ENCODE data around the gene TMEM214. TPM values are rescaled to one million over a fixed set of nuclear protein-coding genes. Genes with fewer than 3 reads are reported as not detected.

TMEM214 gene
- total RNA-seq, 2 experiments from 2014 or later = 22.0 to 24.6 TPM

DNA sequence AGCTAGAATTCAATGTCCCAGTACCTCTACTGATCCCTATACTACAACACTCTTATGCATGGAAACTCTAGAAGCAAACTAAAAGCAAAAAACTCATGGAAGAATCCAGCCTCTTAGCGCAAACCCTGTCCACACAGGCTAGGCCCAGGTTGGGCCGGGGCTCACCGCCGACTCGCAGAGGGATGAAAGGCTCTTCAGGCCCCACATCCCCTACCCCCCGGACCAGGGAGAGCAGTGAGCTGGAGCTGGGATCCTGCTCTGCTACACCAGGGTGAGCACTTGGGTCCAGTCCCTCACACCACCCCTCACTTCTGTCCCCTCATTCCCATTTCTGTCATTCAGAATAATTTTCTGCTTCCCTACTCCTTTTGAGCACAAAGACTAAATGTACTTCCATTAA lies 36.7 kb downstream of the TMEM214 start:
- ChIA-PET POLR2A (interaction anchor here (10.6 to 13.4 kb wide), 2 partner anchors 14 kb away, joined by 161 to 301 read pairs; partner anchors contain the start of genes AGBL5 and KHK), CTCF (no interaction called here)
- intact Hi-C loops (cut with DNase I, micrococcal nuclease) = no loop called here
- Mint-ChIP-seq H3K27me3 (no peaks in the 10 kb centered on the region), H3K9me3 (no peaks in the 10 kb centered on the region), H3K4me1 (ENCODE audit: low read depth) (peaks cover 71% of the 10 kb centered on the region), H3K4me3 (peak overlapping the region; percentile 99), H3K36me3 (ENCODE audit: low read depth) (peaks cover 55% of the 10 kb centered on the region), H3K27ac (peak overlapping the region; percentile 73)
- Histone ChIP-seq H3K9me3 (ENCODE audit: control insufficient read depth in 1 of 2, insufficient read depth in 1 of 2, low read length in 2 of 2) (no peaks in the 10 kb centered on the region), H3K36me3 (ENCODE audit: insufficient read depth, low read length) (peaks cover 38% of the 10 kb centered on the region), H3K4me3 (ENCODE audit: low read length) (no peak overlapping the region), H3K27ac (ENCODE audit: low read depth in 1 of 2, low read length in 2 of 2) (no peak overlapping the region), H3K4me1 (ENCODE audit: insufficient read depth, low read length) (peaks cover 56% of the 10 kb centered on the region), H3K27me3 (ENCODE audit: control insufficient read depth in 1 of 2, insufficient read depth in 2 of 2, low read length in 2 of 2) (no peaks in the 10 kb centered on the region)
- no peak for TF ChIP-seq CTCF (IDR thresholded peaks at IDR 0.05)
- no peak for DNase-seq
- no peak for ATAC-seq (ENCODE audit: poor library complexity)

GRCh38 chr2:27069961-27070618 lies 37.3 kb downstream of the TMEM214 start:
- ChIA-PET POLR2A (interaction anchor here (10.6 to 13.4 kb wide), 2 partner anchors 14 to 15 kb away, joined by 161 to 301 read pairs; partner anchors contain the start of genes AGBL5 and KHK), CTCF (no interaction called here)
- Histone ChIP-seq H3K9me3 (ENCODE audit: control insufficient read depth in 1 of 2, insufficient read depth in 1 of 2, low read length in 2 of 2) (no peaks in the 10 kb centered on the region), H3K4me3 (ENCODE audit: low read length) (peak overlapping the region; percentile 99), H3K36me3 (ENCODE audit: insufficient read depth, low read length) (peaks cover 34% of the 10 kb centered on the region), H3K27ac (ENCODE audit: low read depth in 1 of 2, low read length in 2 of 2) (peak overlapping the region; percentile 90 to 91), H3K4me1 (ENCODE audit: insufficient read depth, low read length) (peaks cover 62% of the 10 kb centered on the region), H3K27me3 (ENCODE audit: control insufficient read depth in 1 of 2, insufficient read depth in 2 of 2, low read length in 2 of 2) (no peaks in the 10 kb centered on the region)
- ATAC-seq (ENCODE audit: poor library complexity) (no peak), DNase-seq (no peak)
- peak overlapping the region; percentile 73 for H3K27ac Mint-ChIP-seq
- no peak for TF ChIP-seq CTCF (IDR thresholded peaks at IDR 0.05)
- no peaks in the 10 kb centered on the region for H3K27me3 Mint-ChIP-seq
- peaks cover 78% of the 10 kb centered on the region for H3K4me1 Mint-ChIP-seq (ENCODE audit: low read depth)
- intact Hi-C loops (cut with DNase I, micrococcal nuclease) = loop anchor here in 1 of 2 experiments (2.0 to 5.0 kb wide), 4 partner anchors 37 to 559 kb away; partner anchors contain the start of genes ATRAID, CCDC121, GPN1 and PREB
- peaks cover 52% of the 10 kb centered on the region for H3K36me3 Mint-ChIP-seq (ENCODE audit: low read depth)
- no peaks in the 10 kb centered on the region for H3K9me3 Mint-ChIP-seq
- H3K4me3 Mint-ChIP-seq = peak overlapping the region; percentile 99

GRCh38 chr2:27070653-27071276 lies 38.0 kb downstream of the TMEM214 start:
- no peak for ATAC-seq (ENCODE audit: poor library complexity)
- peak overlapping the region; percentile 98 for H3K27ac Mint-ChIP-seq

More at GRCh38 chr2:27070653-27071276, 38.0 kb downstream of the TMEM214 start:
- POLR2A ChIA-PET = interaction anchor here (0.6 to 13.4 kb wide), 17 partner anchors 8 to 1704 kb away, joined by 3 to 301 read pairs (median 3); partner anchors contain the start of genes ABHD1, AGBL5, ATRAID and CENPA
- DNase-seq = no peak
- CTCF ChIA-PET = interaction anchor here (1.0 to 1.4 kb wide), 9 partner anchors 10 to 109 kb away, joined by 3 to 9 read pairs (median 4); partner anchors contain the start of genes AGBL5 and KHK
- H3K27me3 ChIP-seq (ENCODE audit: control insufficient read depth in 1 of 2, insufficient read depth in 2 of 2, low read length in 2 of 2) = no peaks in the 10 kb centered on the region
- peaks cover 32% of the 10 kb centered on the region for H3K36me3 ChIP-seq (ENCODE audit: insufficient read depth, low read length)
- peaks cover 69% of the 10 kb centered on the region for H3K4me1 ChIP-seq (ENCODE audit: insufficient read depth, low read length)
- peak overlapping the region; percentile 90 to 91 for H3K27ac ChIP-seq (ENCODE audit: low read depth in 1 of 2, low read length in 2 of 2)
- Mint-ChIP-seq H3K4me1 (ENCODE audit: low read depth) (peaks cover 83% of the 10 kb centered on the region), H3K36me3 (ENCODE audit: low read depth) (peaks cover 45% of the 10 kb centered on the region), H3K27me3 (no peaks in the 10 kb centered on the region), H3K4me3 (peak overlapping the region; percentile 99), H3K9me3 (no peaks in the 10 kb centered on the region)
- no peaks in the 10 kb centered on the region for H3K9me3 ChIP-seq (ENCODE audit: control insufficient read depth in 1 of 2, insufficient read depth in 1 of 2, low read length in 2 of 2)
- H3K4me3 ChIP-seq (ENCODE audit: low read length) = peak overlapping the region; percentile 99
- TF ChIP-seq CTCF (IDR thresholded peaks at IDR 0.05) = no peak
- intact Hi-C loops (cut with DNase I, micrococcal nuclease) = loop anchor here (1.0 to 5.0 kb wide), 6 partner anchors 16 to 558 kb away; partner anchors contain the start of genes AGBL5 (in 2 of the 2), ATRAID (in 1 of the 2), CCDC121 (in 1 of the 2) and GPN1 (in 1 of the 2)

All from CD4-positive, alpha-beta T cell (primary cell).